IMR-90 (cell line): ENCODE data around the gene ABTB1. TPM values are rescaled to one million over a fixed set of nuclear protein-coding genes. Genes with fewer than 3 reads are reported as not detected.

Experiments
- ATAC-seq: fragments of 200-7000 bp; cut with Tn5 transposase; 2 replicates; pipeline ENCODE4 v1.9.1; 2020; ENCODE audit warnings: low read depth, mild to moderate bottlenecking, moderate library complexity
- BruUV-seq: library from RNA; stranded (reverse); fragments of 400-500 nt; replicated peaks from 2 replicates; lab custom pipeline; 2021; lab: Mats Ljungman, UMichigan
- CTCF ChIA-PET: fragments of 300-600 bp; formaldehyde crosslinking; extraction: SDS; loops from one replicate; lab custom pipeline; 2021; ENCODE audit warnings: antibody characterized with exemption; lab: Yijun Ruan, JAX
- POLR2A ChIA-PET: fragments of 300-600 bp; sonication (Branson Sonifier 250); formaldehyde crosslinking; loops from one replicate; lab custom pipeline; 2022; ENCODE audit warnings: antibody characterized with exemption; ENCODE audit not compliant: unreplicated experiment; lab: Charles Lee
- DNase-seq: peaks from one replicate; pipeline ENCODE4 v3.0.0; 2013
- H2AFZ ChIP-seq: replicated peaks from 2 replicates; pipeline ENCODE3; 2013; ENCODE audit warnings: low read length, mild to moderate bottlenecking; ENCODE audit not compliant: poor library complexity
- H2AK5ac ChIP-seq: 2 replicates; pipeline ENCODE4 v1.6.1; 2013; ENCODE audit warnings: low read depth, low read length, inconsistent platforms
- H2AK9ac ChIP-seq: replicated peaks from 2 replicates; pipeline ENCODE3; 2013; ENCODE audit warnings: mild to moderate bottlenecking, low read depth, low read length, moderate library complexity; ENCODE audit not compliant: poor library complexity
- H2BK120ac ChIP-seq: 2 replicates; pipeline ENCODE4 v1.6.1; 2013; ENCODE audit warnings: low read depth, low read length, inconsistent platforms
- H2BK15ac ChIP-seq: 3 replicates; pipeline ENCODE4 v1.6.1; 2013; ENCODE audit warnings: low read depth, low read length, inconsistent platforms
- H2BK20ac ChIP-seq: 2 replicates; pipeline ENCODE4 v1.6.1; 2013; ENCODE audit warnings: low read depth, mild to moderate bottlenecking, inconsistent platforms, low read length, moderate library complexity
- H2BK5ac ChIP-seq: 2 replicates; pipeline ENCODE4 v1.6.1; 2013; ENCODE audit warnings: mild to moderate bottlenecking, low read depth, low read length, inconsistent platforms; ENCODE audit not compliant: poor library complexity, severe bottlenecking
- H3K14ac ChIP-seq: replicated peaks from 2 replicates; pipeline ENCODE4 v1.6.1; 2013; ENCODE audit warnings: low read depth, low read length, inconsistent platforms
- H3K18ac ChIP-seq: 2 replicates; pipeline ENCODE4 v1.6.1; 2013; ENCODE audit warnings: low read depth, low read length, control low read depth
- H3K23ac ChIP-seq: 2 replicates; pipeline ENCODE4 v1.6.1; 2013; ENCODE audit warnings: low read depth, low read length, inconsistent platforms
- H3K27ac ChIP-seq: 2 replicates; pipeline ENCODE4 v1.5.1; 2013; ENCODE audit warnings: mild to moderate bottlenecking, control low read depth, low read length; ENCODE audit not compliant: insufficient read depth
- H3K27me3 ChIP-seq: 2 replicates; pipeline ENCODE4 v1.6.1; 2013; ENCODE audit warnings: low read length; ENCODE audit not compliant: control insufficient read depth, insufficient read depth
- H3K36me3 ChIP-seq: 2 replicates; pipeline ENCODE4 v1.6.1; 2013; ENCODE audit warnings: low read length, mixed read lengths; ENCODE audit not compliant: control insufficient read depth, insufficient read depth
- H3K4ac ChIP-seq: 2 replicates; pipeline ENCODE4 v1.6.1; 2013; ENCODE audit warnings: low read depth, low read length, inconsistent platforms
- H3K4me1 ChIP-seq: 2 replicates; pipeline ENCODE4 v1.6.1; 2013; ENCODE audit warnings: low read length, mixed read lengths; ENCODE audit not compliant: control insufficient read depth, insufficient read depth
- H3K4me2 ChIP-seq: 2 replicates; pipeline ENCODE4 v1.6.1; 2013; ENCODE audit warnings: low read depth, mild to moderate bottlenecking, control low read depth, low read length, moderate library complexity
- H3K4me3 ChIP-seq: 2 replicates; pipeline ENCODE4 v1.5.1; 2013; ENCODE audit warnings: low read depth, mild to moderate bottlenecking, control low read depth, low read length, moderate library complexity; ENCODE audit not compliant: insufficient read depth
- H3K56ac ChIP-seq: 2 replicates; pipeline ENCODE4 v1.6.1; 2013; ENCODE audit warnings: low read length, inconsistent platforms; ENCODE audit not compliant: insufficient read depth; ENCODE audit errors: extremely low read depth
- H3K79me1 ChIP-seq, 2 experiments: 2 replicates each; pipeline ENCODE4 v1.6.1; 2013; ENCODE audit warnings: low read length in 2 of 2, inconsistent platforms in 1 of 2, low read depth in 1 of 2
- H3K9ac ChIP-seq: 2 replicates; pipeline ENCODE4 v1.6.1; 2013; ENCODE audit warnings: low read depth, low read length, control low read depth
- H3K9me1 ChIP-seq: 2 replicates; pipeline ENCODE4 v1.6.1; 2013; ENCODE audit warnings: low read length, inconsistent platforms; ENCODE audit not compliant: insufficient read depth
- H3K9me3 ChIP-seq: 2 replicates; pipeline ENCODE4 v1.6.1; 2013; ENCODE audit warnings: low read length; ENCODE audit not compliant: control insufficient read depth, insufficient read depth
- H4K20me1 ChIP-seq: 2 replicates; pipeline ENCODE4 v1.6.1; 2013; ENCODE audit warnings: low read length, inconsistent platforms; ENCODE audit not compliant: insufficient read depth
- H4K5ac ChIP-seq: 2 replicates; pipeline ENCODE4 v1.6.1; 2013; ENCODE audit warnings: mild to moderate bottlenecking, low read depth, low read length, control low read depth
- H4K8ac ChIP-seq, 2 experiments: 2 replicates each; pipeline ENCODE4 v1.6.1; 2013; ENCODE audit warnings: low read depth in 2 of 2, low read length in 2 of 2, control low read depth in 1 of 2, inconsistent platforms in 1 of 2
- H4K91ac ChIP-seq: 2 replicates; pipeline ENCODE4 v1.6.1; 2013; ENCODE audit warnings: low read depth, low read length, inconsistent platforms; ENCODE audit not compliant: insufficient read depth
- BHLHE40 ChIP-seq: fragments of 150-350 bp; IDR thresholded peaks from 2 replicates; pipeline ENCODE4 v1.6.1; 2016; ENCODE audit warnings: mild to moderate bottlenecking, low read depth, low read length
- CEBPB ChIP-seq: IDR thresholded peaks from 2 replicates; pipeline ENCODE4 v1.6.1; 2012; ENCODE audit warnings: low read depth, low read length, improper control_type of control experiment
- CTCF ChIP-seq: conservative IDR thresholded peaks from 2 replicates; pipeline ENCODE4 v1.5.1; 2012; ENCODE audit warnings: mild to moderate bottlenecking, low read depth, low read length, improper control_type of control experiment
- FOS ChIP-seq: fragments of 150-350 bp; IDR thresholded peaks from 2 replicates; pipeline ENCODE4 v1.6.1; 2016; ENCODE audit warnings: low read depth, low read length
- MAFK ChIP-seq: IDR thresholded peaks from 2 replicates; pipeline ENCODE4 v1.6.1; 2012; ENCODE audit warnings: low read depth, low read length, improper control_type of control experiment
- MAZ ChIP-seq: IDR thresholded peaks from 2 replicates; pipeline ENCODE4 v1.6.1; 2012; ENCODE audit warnings: low read depth, mild to moderate bottlenecking, low read length, improper control_type of control experiment, moderate library complexity, borderline replicate concordance
- NFE2L2 ChIP-seq: fragments of 150-350 bp; IDR thresholded peaks from 2 replicates; pipeline ENCODE4 v1.6.1; 2016; ENCODE audit warnings: low read depth, mild to moderate bottlenecking, low read length
- POLR2A ChIP-seq: IDR thresholded peaks from 2 replicates; pipeline ENCODE4 v1.6.1; 2012; ENCODE audit warnings: mild to moderate bottlenecking, low read depth, low read length
- RAD21 ChIP-seq: IDR thresholded peaks from 2 replicates; pipeline ENCODE4 v1.6.1; 2012; ENCODE audit warnings: low read length, improper control_type of control experiment
- RCOR1 ChIP-seq: IDR thresholded peaks from 2 replicates; pipeline ENCODE4 v1.6.1; 2012; ENCODE audit warnings: mild to moderate bottlenecking, low read length, improper control_type of control experiment; ENCODE audit not compliant: insufficient replicate concordance
- RFX5 ChIP-seq: IDR thresholded peaks from 2 replicates; pipeline ENCODE4 v1.8.0; 2012; ENCODE audit warnings: low read depth, mild to moderate bottlenecking, low read length, moderate library complexity
- USF2 ChIP-seq: fragments of 150-350 bp; IDR thresholded peaks from 2 replicates; pipeline ENCODE4 v1.6.1; 2017; ENCODE audit warnings: mild to moderate bottlenecking, antibody characterized with exemption, low read length, low read depth
- WGBS, 2 experiments: methylation state at CpG; one replicate each; pipeline versions ENCODE4 v1.1.5 to v1.1.7; 2013; ENCODE audit warnings: missing lambda C conversion rate in 2 of 2; ENCODE audit not compliant: insufficient read length in 1 of 2; ENCODE audit errors: extremely low coverage in 2 of 2; 5-methylcytosine and 5-hydroxymethylcytosine counted together
- dilution Hi-C: fragments of 300-500 bp; cut with HindIII; formaldehyde crosslinking; loops from one replicate; pipeline ENCODE4 v1.14.3; 2018; ENCODE audit warnings: low sequenced_read_pairs; ENCODE audit not compliant: unreplicated experiment
- in situ Hi-C: fragments of 300-500 bp; cut with MboI; formaldehyde crosslinking; loops from 3 replicates; pipeline ENCODE4 v1.14.3; 2019; ENCODE audit warnings: low sequenced_read_pairs, inconsistent platforms, mixed read lengths
- intact Hi-C: fragments of 100-400 bp; cut with micrococcal nuclease; formaldehyde crosslinking; loops from 2 replicates; pipeline ENCODE4 v1.10.0; 2022
- polyA plus RNA-seq, 3 experiments: library from polyadenylated mRNA; depleted of rRNA; stranded (reverse); fragments of >200 nt; gene quantifications; 2 replicates each; pipeline ENCODE4 v1.2.3, GENCODE V29; 2012; ENCODE audit warnings: low replicate concordance in 1 of 3
- total RNA-seq: library from RNA; depleted of rRNA; stranded (reverse); fragments of >200 nt; gene quantifications from 2 replicates; pipeline ENCODE4 v1.2.3, GENCODE V29; 2012

ABTB1 gene
- total and polyA plus RNA-seq, 2 of the 4 experiments (the other 2 are of a cell fraction) = 3.2 to 23.0 TPM

DNA sequence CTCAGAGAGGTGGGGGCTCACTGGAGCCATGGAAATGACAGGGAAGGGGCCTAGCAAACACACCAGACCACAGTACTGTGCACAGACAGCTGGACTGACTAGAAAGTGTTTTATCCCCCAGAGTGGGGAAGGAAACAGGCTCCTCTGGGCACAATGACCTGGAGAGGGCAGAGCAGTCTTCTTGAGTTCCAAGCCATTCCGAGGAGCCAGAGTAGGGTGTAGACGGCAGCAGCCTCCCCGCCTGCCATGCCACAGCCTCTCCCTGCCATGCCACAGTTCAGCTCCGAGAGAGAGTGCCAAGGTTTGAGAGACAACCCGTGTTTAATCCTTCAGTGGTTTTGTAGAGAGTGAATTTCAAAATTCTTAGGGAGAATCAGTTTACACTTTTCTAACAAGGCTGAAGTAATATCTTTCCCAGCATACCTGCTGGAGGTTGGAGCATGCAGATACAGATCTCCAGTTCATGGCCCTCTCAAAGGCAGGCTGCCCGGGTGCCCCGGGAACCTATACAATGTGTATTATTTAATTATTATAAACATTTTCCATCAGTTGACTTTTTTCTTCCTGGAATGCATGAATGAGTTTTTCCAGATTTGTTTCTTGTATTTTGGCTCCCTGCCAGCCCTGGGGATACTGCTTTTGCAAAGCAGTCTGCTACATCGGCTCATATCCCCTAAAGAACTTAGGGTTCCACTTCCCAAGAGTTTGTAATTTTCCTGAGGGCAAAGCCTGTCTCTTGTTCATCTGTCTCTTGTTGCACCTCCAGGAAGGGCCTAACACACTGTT, 40.5 kb upstream of the ABTB1 start:
- no peak overlapping the region for H3K9ac ChIP-seq
- peaks cover 9% of the 10 kb centered on the region for H3K9me1 ChIP-seq
- H3K18ac ChIP-seq = no peak overlapping the region
- BruUV-seq = no TSS peak
- H3K36me3 ChIP-seq = no peaks in the 10 kb centered on the region
- H4K20me1 ChIP-seq = peaks cover 10% of the 10 kb centered on the region; the same call in 1 of the 2 replicates
- DNase-seq = no peak
- ChIA-PET CTCF (no interaction called here), POLR2A (no interaction called here)
- peaks cover 53% of the 10 kb centered on the region for H3K27me3 ChIP-seq
- H4K91ac ChIP-seq = no peak overlapping the region
- dilution Hi-C loops (no loop called here), in situ Hi-C loops (no loop called here), intact Hi-C loops (no loop called here)
- no peak for ATAC-seq
- no peak overlapping the region for H2AK9ac ChIP-seq
- H3K23ac ChIP-seq = no peak overlapping the region
- H2BK20ac ChIP-seq = no peak overlapping the region
- 0 out of 2 replicates have a peak, but pooled peaks cover 2% of the 10 kb centered on the region for H3K9me3 ChIP-seq
- H2AFZ ChIP-seq = no peak overlapping the region
- H3K4me2 ChIP-seq = no peak overlapping the region
- no peak overlapping the region for H3K4ac ChIP-seq
- H4K8ac ChIP-seq = no peak overlapping the region
- H3K14ac ChIP-seq = no peak overlapping the region
- H2AK5ac ChIP-seq = no peak overlapping the region
- H2BK15ac ChIP-seq = no peak overlapping the region
- H4K5ac ChIP-seq = no peak overlapping the region
- no peak overlapping the region for H2BK5ac ChIP-seq
- no peak overlapping the region for H3K27ac ChIP-seq
- no peaks in the 10 kb centered on the region for H3K79me1 ChIP-seq
- TF ChIP-seq FOS = no peak
- TF ChIP-seq MAZ = no peak
- TF ChIP-seq BHLHE40 = no peak
- no peak for TF ChIP-seq CTCF
- no peak for TF ChIP-seq RCOR1
- no peak for TF ChIP-seq RAD21
- no peak for TF ChIP-seq RFX5
- no peak for TF ChIP-seq CEBPB
- no peak for TF ChIP-seq NFE2L2
- TF ChIP-seq MAFK = no peak
- TF ChIP-seq POLR2A = no peak
- no peak for TF ChIP-seq USF2
- no peak overlapping the region for H2BK120ac ChIP-seq
- no peak overlapping the region for H3K4me3 ChIP-seq
- peaks cover 3% of the 10 kb centered on the region; the same call in 1 of the 2 replicates for H3K4me1 ChIP-seq
- H3K56ac ChIP-seq = no peak overlapping the region
- WGBS, 2 experiments = no CpG with 5 or more reads among the region's 8 CpGs
